Testis (tissue), 2 donors: ENCODE measurements around the gene LYPD6.

Experiments
- POLR2A ChIP-seq: fragments of 450-650 bp; IDR thresholded peaks from one replicate; pipeline ENCODE4 v1.6.1; 2017; ENCODE audit warnings: antibody characterized with exemption, mild to moderate bottlenecking, moderate library complexity
- TF ChIP-seq, protein P1 (sequence below), 3 experiments: fragments of 450-650 bp in 2 of 3; fragments of 200-600 bp in 1 of 3; sonication (generic) in 1 of 3; IDR thresholded peaks; one replicate each; pipeline ENCODE4 v1.5.1; 2016 to 2019; ENCODE audit warnings: antibody characterized with exemption in 3 of 3, mild to moderate bottlenecking in 2 of 3, moderate library complexity in 1 of 3

GRCh38 chr2:149468636-149469035 lies 138.2 kb downstream of the LYPD6 start:
- TF ChIP-seq, protein P1, sequence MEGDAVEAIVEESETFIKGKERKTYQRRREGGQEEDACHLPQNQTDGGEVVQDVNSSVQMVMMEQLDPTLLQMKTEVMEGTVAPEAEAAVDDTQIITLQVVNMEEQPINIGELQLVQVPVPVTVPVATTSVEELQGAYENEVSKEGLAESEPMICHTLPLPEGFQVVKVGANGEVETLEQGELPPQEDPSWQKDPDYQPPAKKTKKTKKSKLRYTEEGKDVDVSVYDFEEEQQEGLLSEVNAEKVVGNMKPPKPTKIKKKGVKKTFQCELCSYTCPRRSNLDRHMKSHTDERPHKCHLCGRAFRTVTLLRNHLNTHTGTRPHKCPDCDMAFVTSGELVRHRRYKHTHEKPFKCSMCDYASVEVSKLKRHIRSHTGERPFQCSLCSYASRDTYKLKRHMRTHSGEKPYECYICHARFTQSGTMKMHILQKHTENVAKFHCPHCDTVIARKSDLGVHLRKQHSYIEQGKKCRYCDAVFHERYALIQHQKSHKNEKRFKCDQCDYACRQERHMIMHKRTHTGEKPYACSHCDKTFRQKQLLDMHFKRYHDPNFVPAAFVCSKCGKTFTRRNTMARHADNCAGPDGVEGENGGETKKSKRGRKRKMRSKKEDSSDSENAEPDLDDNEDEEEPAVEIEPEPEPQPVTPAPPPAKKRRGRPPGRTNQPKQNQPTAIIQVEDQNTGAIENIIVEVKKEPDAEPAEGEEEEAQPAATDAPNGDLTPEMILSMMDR (IDR thresholded peaks at IDR 0.05), result no peak
- TF ChIP-seq POLR2A, result no peak
